ENCODE measurements around the gene BBS2. TPM values are rescaled to one million over a fixed set of nuclear protein-coding genes. Genes with fewer than 3 reads are reported as not detected.

BBS2 gene, protein sequence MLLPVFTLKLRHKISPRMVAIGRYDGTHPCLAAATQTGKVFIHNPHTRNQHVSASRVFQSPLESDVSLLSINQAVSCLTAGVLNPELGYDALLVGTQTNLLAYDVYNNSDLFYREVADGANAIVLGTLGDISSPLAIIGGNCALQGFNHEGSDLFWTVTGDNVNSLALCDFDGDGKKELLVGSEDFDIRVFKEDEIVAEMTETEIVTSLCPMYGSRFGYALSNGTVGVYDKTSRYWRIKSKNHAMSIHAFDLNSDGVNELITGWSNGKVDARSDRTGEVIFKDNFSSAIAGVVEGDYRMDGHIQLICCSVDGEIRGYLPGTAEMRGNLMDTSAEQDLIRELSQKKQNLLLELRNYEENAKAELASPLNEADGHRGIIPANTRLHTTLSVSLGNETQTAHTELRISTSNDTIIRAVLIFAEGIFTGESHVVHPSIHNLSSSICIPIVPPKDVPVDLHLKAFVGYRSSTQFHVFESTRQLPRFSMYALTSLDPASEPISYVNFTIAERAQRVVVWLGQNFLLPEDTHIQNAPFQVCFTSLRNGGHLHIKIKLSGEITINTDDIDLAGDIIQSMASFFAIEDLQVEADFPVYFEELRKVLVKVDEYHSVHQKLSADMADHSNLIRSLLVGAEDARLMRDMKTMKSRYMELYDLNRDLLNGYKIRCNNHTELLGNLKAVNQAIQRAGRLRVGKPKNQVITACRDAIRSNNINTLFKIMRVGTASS
- total RNA-seq, result 72.9 and 108 TPM in 2 replicates

DNA sequence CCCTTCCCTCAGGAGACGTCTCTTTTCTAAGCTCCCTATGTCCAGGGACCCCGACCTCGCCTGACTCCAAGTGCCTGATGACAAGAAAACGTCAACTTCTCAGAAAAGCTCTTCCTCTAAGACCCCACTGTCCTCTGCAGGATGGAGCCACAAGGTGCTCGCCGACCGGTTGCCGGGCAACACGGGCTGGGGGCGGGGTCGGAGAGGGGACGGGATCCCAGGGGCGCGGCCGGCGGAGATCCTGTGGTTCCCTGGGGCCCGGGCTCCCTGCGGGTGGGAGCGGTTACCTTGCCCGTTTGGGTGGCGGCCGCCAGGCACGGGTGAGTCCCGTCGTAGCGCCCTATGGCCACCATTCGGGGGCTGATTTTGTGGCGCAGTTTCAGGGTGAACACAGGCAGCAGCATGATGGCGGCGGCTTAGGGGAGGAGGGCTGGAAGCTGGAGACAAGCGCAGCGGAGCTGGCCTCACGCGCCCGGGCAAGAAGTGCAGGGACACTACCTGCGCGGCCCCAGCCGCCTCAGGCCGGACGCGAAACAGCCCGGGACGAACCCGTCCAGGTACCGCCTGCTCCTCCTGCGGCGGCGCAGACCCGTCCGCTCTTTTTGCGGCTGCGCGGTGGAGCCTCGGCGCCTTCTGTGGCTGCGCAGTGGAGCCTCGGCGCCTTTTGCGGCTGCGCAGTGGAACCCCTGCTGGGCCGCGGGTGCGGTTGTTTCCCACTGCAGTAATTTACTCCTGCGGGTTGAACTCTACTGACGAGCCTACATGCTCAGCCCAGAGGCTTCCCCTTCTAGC lies at the start of gene BBS2:
BBS2 (minus strand) TSS at position 566 of the 792 bp plus-strand sequence; CDS start at position 404, 162 bp downstream.

DNA sequence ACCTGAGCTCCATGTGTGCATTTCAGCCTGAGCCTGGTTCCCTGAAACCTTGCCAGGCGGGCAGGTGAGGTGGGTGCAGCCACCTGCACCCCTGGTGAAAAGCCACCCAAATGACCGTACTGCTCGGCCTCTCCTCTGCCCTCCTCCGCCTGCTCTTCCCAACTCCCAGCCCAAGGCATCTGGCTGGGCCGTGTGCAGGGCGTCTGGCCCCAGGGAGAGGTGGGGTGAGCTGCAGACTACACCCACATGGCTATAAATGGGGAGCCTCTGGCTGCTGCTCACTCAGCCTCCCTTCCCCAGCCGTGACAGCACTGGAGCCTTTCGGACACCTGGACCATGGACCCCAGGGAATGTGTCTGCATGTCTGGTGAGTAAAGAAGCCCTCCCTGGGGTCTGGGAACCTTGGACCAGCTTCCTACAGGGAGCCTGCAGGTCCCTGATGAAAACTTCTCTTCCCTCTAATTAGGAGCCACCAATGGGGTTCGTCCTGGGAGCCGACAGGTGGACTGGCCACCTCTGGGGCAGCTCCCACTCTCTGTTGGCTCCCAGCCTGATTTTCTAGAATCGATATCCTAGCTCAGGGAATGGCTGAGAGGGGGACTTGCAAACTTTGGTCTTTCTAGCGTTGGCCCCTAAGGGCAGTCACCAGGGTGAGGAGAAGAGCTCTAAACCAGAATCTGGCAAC lies 45.1 kb upstream of the BBS2 start, which contains the start of gene MT4:
MT4 (plus strand) TSS at position 281 of the 685 bp plus-strand sequence; CDS start at position 337, 56 bp downstream.

DNA sequence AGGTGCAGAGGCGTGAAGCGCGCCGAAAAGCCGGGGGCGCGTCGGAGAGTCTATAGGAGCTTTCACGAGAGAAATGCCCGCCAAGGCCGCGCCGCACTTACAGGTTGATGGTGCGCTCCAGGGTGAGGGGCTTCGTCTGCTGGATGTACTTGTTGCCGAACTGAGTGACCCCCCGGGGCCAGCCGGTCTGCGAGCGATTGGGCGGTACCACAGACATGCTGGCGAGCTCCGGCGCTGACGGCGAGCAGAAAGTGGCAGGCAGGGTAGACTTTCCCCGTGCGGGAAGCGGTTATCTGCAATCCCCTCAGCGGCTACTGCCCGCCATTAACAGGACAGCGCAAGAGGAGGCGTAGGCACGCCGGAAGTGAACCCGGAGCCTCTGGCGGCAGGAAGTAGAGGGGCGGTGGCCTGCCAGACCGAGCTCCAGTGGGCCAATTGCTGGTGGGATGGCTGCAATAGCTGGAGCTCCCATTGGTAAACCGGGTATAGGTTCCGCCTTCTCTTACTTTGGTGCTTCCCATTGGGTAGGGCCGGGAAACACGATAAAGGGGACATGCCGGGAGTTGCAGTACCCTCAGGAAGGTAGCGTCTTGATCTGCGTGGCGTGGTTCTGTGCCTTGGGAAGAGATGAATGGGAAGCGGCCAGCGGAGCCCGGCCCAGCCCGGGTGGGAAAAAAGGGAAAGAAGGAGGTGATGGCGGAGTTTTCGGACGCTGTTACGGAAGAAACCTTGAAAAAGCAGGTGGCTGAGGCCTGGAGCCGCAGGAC lies 68.7 kb downstream of the BBS2 start, which contains the start of the genes NUDT21 and OGFOD1:
NUDT21 (minus strand) TSS at position 347 of the 767 bp plus-strand sequence; CDS start at position 217, 130 bp downstream.
OGFOD1 (plus strand) TSS at position 569 of the 767 bp plus-strand sequence; CDS start at position 628, 59 bp downstream.

Other genes starting within 250 kb of the BBS2 start
- 191 and 338 TPM in 2 replicates for gene AMFR, start 94.5 kb downstream of the BBS2 start, total RNA-seq
- 56.9 and 116 TPM in 2 replicates for gene NUDT21, start 68.7 kb downstream of the BBS2 start, total RNA-seq
- gene OGFOD1, start 68.5 kb downstream of the BBS2 start, total RNA-seq, result 72.8 and 74.0 TPM in 2 replicates
- gene MT4, start 45.0 kb upstream of the BBS2 start, total RNA-seq, result not detected in 2 replicates
- 0.66 TPM in 1 of 2 replicates, not detected in the other for gene MT3, start 69.5 kb upstream of the BBS2 start, total RNA-seq
- gene MT2A, start 88.6 kb upstream of the BBS2 start, total RNA-seq, result 96.4 and 103 TPM in 2 replicates
- 167 and 190 TPM in 2 replicates for gene MT1E, start 105.8 kb upstream of the BBS2 start, total RNA-seq
- gene MT1M, start 112.6 kb upstream of the BBS2 start, total RNA-seq, result 2.6 and 5.1 TPM in 2 replicates
- 1.5 and 1.7 TPM in 2 replicates for gene MT1A, start 118.6 kb upstream of the BBS2 start, total RNA-seq
- gene MT1B, start 131.9 kb upstream of the BBS2 start, total RNA-seq, result not detected in 2 replicates
- 0.17 TPM in 1 of 2 replicates, not detected in the other for gene MT1F, start 137.9 kb upstream of the BBS2 start, total RNA-seq
- 0.58 TPM in 1 of 2 replicates, not detected in the other for gene MT1G, start 148.0 kb upstream of the BBS2 start, total RNA-seq
- not detected in 2 replicates for gene MT1H, start 149.8 kb upstream of the BBS2 start, total RNA-seq
- gene MT1X, start 162.4 kb upstream of the BBS2 start, total RNA-seq, result 19.5 and 41.6 TPM in 2 replicates
- gene NUP93, start 210.1 kb upstream of the BBS2 start, total RNA-seq, result 45.2 and 63.4 TPM in 2 replicates